Upper lobe of right lung (tissue), 1 donor: ENCODE results near the gene PLPP4. TPM values are rescaled to one million over a fixed set of nuclear protein-coding genes. Genes with fewer than 3 reads are reported as not detected.
A peak's percentile ranks its signal among the peaks of the same experiment; 100 is the strongest.

Experiments
- ATAC-seq: fragments of 200-7000 bp; cut with Tn5 transposase; one replicate; pipeline ENCODE4 v1.9.1; 2020; ENCODE audit warnings: mild to moderate bottlenecking, moderate library complexity
- DNase-seq: peaks from one replicate; pipeline ENCODE4 v3.0.0-alpha.2; 2020
- H3K27ac ChIP-seq: fragments of 200-600 bp; one replicate; pipeline ENCODE4 v1.8.0; 2022
- H3K27me3 ChIP-seq: fragments of 200-600 bp; one replicate; pipeline ENCODE4 v1.8.0; 2022; ENCODE audit warnings: mild to moderate bottlenecking
- H3K36me3 ChIP-seq: fragments of 200-600 bp; one replicate; pipeline ENCODE4 v1.8.0; 2022
- H3K4me1 ChIP-seq: fragments of 200-600 bp; one replicate; pipeline ENCODE4 v1.8.0; 2022
- H3K4me3 ChIP-seq: fragments of 200-600 bp; one replicate; pipeline ENCODE4 v1.8.0; 2022; ENCODE audit warnings: mild to moderate bottlenecking
- H3K9me3 ChIP-seq: fragments of 200-600 bp; one replicate; pipeline ENCODE4 v1.8.0; 2022
- intact Hi-C: fragments of 100-400 bp; cut with DNase I; formaldehyde crosslinking; loops from one replicate; pipeline ENCODE4 v1.11.0; 2022
- total RNA-seq: library from RNA; stranded (reverse); fragmentation: NEBNext Ultra II Directional; extraction: Animal tissue kit (Norgen Biotek cat#: 25700); gene quantifications from one replicate; pipeline ENCODE4 v1.2.1, GENCODE V29; 2021
- TF ChIP-seq, protein P1 (sequence below): fragments of 200-600 bp; IDR thresholded peaks from one replicate; pipeline ENCODE4 v1.8.0; 2022; ENCODE audit warnings: antibody characterized with exemption
- donor health status: DM: no; HTN: yes; CAD: no; lungs with severe emphysema.

Gene PLPP4
- total RNA-seq, 1 donor from 2014 or later, result 0.38 TPM

- intact Hi-C loops, result no loop called here
- TF ChIP-seq, protein P1, sequence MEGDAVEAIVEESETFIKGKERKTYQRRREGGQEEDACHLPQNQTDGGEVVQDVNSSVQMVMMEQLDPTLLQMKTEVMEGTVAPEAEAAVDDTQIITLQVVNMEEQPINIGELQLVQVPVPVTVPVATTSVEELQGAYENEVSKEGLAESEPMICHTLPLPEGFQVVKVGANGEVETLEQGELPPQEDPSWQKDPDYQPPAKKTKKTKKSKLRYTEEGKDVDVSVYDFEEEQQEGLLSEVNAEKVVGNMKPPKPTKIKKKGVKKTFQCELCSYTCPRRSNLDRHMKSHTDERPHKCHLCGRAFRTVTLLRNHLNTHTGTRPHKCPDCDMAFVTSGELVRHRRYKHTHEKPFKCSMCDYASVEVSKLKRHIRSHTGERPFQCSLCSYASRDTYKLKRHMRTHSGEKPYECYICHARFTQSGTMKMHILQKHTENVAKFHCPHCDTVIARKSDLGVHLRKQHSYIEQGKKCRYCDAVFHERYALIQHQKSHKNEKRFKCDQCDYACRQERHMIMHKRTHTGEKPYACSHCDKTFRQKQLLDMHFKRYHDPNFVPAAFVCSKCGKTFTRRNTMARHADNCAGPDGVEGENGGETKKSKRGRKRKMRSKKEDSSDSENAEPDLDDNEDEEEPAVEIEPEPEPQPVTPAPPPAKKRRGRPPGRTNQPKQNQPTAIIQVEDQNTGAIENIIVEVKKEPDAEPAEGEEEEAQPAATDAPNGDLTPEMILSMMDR, result no peak
These were observed 5.1 kb upstream of the PLPP4 start for GRCh38 chr10:120451968-120452367.

DNA sequence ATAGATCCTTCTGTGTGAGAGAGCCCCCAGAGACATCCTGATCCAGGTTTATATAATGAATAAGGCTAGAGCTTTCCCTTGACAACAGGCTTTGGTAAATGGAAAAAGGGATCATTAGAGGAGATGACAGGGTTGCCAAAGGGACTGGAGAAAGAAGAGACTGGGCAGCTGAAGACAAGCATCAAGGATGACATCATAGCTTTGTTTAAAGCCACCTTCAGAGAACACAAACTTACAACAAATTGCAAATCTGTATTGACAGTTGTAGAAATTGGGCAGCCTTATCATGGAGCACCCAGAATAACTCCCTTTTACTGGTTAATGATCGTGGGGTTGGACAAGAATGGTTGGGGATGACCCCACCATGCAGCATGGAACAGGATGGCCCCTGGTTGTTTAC is 3.7 kb upstream of the PLPP4 start:
- ATAC-seq (no peak), DNase-seq (no peak)
- intact Hi-C loops, result no loop called here
- H3K4me3 ChIP-seq, result no peak overlapping the region
- H3K4me1 ChIP-seq, result peaks cover 7% of the 10 kb centered on the region
- TF ChIP-seq, protein P1, result no peak
- H3K36me3 ChIP-seq, result no peaks in the 10 kb centered on the region
- H3K9me3 ChIP-seq, result no peaks in the 10 kb centered on the region
- H3K27me3 ChIP-seq, result peaks cover 22% of the 10 kb centered on the region
- no peak overlapping the region for H3K27ac ChIP-seq

More at GRCh38 chr10:120451968-120452367, 5.1 kb upstream of the PLPP4 start:
- Histone ChIP-seq H3K4me3 (no peak overlapping the region), H3K36me3 (no peaks in the 10 kb centered on the region), H3K4me1 (no peaks in the 10 kb centered on the region), H3K27me3 (peaks cover 10% of the 10 kb centered on the region), H3K9me3 (no peaks in the 10 kb centered on the region), H3K27ac (no peak overlapping the region)
- no peak for DNase-seq
- no peak for ATAC-seq

GRCh38 chr10:120453886-120454285 is 3.1 kb upstream of the PLPP4 start:
- H3K36me3 ChIP-seq, result no peaks in the 10 kb centered on the region
- peaks cover 28% of the 10 kb centered on the region for H3K27me3 ChIP-seq
- H3K27ac ChIP-seq, result no peak overlapping the region
- H3K4me3 ChIP-seq, result no peak overlapping the region
- ATAC-seq (no peak), DNase-seq (no peak)
- TF ChIP-seq, protein P1, result no peak
- H3K9me3 ChIP-seq, result no peaks in the 10 kb centered on the region
- intact Hi-C loops, result no loop called here
- peaks cover 7% of the 10 kb centered on the region for H3K4me1 ChIP-seq

DNA sequence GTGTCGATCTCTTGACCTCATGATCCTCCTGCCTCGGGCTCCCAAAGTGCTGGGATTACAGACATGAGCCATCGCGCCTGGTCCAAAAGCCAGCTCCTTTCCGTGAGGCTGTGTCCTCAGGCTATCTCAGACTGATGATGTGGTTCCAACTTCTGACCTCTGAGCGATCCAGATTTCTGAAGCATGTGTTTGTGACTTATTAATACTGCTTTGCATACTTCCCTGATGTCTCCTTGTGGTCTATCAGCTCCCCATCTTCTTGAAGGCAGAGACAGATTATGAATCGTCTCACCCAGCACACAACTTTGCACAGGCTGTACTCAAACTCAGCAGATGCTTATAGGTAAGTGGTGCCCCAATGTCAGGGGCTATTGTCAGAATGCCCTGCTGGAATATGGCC is 2.0 kb upstream of the PLPP4 start:
- DNase-seq (no peak), ATAC-seq (no peak)
- intact Hi-C loops, result no loop called here

DNA sequence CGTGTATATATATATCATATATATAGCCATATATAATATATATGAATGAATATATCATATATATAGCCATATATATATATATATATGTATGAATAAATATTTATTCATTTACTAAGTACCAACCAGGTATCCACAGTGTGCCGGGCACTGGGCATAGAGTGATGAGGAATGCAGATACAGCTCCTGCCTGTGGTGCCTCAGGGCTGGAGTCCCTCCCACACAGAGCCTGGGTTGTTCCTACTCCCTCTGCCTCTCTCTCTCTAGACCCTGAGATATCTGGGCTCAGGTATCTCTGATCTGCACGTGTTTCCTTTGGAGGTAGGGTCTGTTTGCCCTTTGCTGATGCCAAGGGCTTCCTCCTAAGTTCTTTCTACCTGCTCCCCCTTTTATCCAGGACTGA is 1.4 kb upstream of the PLPP4 start:
- TF ChIP-seq, protein P1, result no peak
- no peak overlapping the region for H3K27ac ChIP-seq
- no peaks in the 10 kb centered on the region for H3K9me3 ChIP-seq
- DNase-seq, result no peak
- H3K4me1 ChIP-seq, result peaks cover 7% of the 10 kb centered on the region
- intact Hi-C loops, result no loop called here
- no peaks in the 10 kb centered on the region for H3K36me3 ChIP-seq
- peaks cover 43% of the 10 kb centered on the region for H3K27me3 ChIP-seq
- ATAC-seq, result no peak
- H3K4me3 ChIP-seq, result no peak overlapping the region

More for the DNA sequence above, 2.0 kb upstream of the PLPP4 start:
- no peaks in the 10 kb centered on the region for H3K9me3 ChIP-seq
- no peaks in the 10 kb centered on the region for H3K36me3 ChIP-seq
- no peak overlapping the region for H3K4me3 ChIP-seq
- peaks cover 39% of the 10 kb centered on the region for H3K27me3 ChIP-seq
- H3K27ac ChIP-seq, result no peak overlapping the region
- TF ChIP-seq, protein P1, result no peak
- H3K4me1 ChIP-seq, result peaks cover 7% of the 10 kb centered on the region

GRCh38 chr10:120456143-120456625 is 843 bp upstream of the PLPP4 start:
- TF ChIP-seq, protein P1, result no peak
- Histone ChIP-seq H3K27me3 (peaks cover 47% of the 10 kb centered on the region), H3K27ac (no peak overlapping the region), H3K36me3 (no peaks in the 10 kb centered on the region), H3K4me3 (peak overlapping the region; percentile 28), H3K4me1 (peaks cover 7% of the 10 kb centered on the region), H3K9me3 (no peaks in the 10 kb centered on the region)
- no peak for DNase-seq
- intact Hi-C loops, result no loop called here
- no peak for ATAC-seq
